ENCODE results near the gene GID4.
A peak's percentile ranks its signal among the peaks of the same experiment; 100 is the strongest.

The GID4 gene

DNA sequence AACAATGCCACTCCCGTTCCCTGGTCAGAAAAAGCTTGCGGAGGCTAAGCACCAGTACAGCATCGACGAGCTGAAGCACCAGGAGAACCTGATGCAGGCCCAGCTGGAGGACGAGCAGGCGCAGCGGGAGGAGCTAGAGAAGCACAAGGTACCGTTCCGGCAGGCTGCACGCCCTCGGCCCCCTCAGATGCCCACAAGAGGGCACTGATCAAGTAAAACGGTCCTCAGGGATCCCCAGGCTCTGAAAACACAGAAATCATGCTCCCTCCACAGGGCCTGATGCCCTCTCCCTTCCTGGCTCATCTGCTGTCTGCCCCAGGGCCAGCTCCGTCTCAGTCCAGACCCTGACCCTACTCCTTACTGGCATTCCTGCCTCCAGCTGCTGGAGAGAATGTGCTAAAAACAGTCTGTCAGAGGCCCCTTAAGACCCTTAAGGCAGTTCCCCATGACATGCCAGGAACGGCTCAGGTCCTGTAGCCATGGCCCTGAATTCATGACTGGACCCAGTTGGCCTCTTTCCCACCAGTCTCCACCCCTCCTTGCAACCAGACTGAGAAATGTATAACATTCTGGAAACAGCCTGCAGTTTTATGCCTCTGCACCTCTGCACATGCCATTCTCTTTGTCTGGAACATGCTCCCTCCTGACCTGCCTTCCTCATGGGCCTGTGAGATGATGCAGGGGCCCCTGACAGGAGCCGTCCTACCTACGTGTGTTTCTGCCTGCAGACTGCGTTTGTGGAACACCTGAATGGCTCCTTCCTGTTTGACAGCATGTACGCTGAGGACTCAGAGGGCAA is 44.7 kb upstream of the GID4 start:
- TF ChIP-seq POLR2AphosphoS5 (IDR thresholded peaks at IDR 0.05; ENCODE audit: low read depth, low read length) (no peak), FOXP2 (optimal IDR thresholded peaks at IDR 0.05; ENCODE audit: borderline replicate concordance, extremely low read depth, extremely low read length, insufficient read depth) (no peak), SIN3A (IDR thresholded peaks at IDR 0.05; ENCODE audit: borderline replicate concordance, insufficient read depth, low read length) (no peak), TAF1 (IDR thresholded peaks at IDR 0.05; ENCODE audit: borderline replicate concordance, insufficient read depth, low read length) (no peak)
- TF ChIP-seq, protein P1, sequence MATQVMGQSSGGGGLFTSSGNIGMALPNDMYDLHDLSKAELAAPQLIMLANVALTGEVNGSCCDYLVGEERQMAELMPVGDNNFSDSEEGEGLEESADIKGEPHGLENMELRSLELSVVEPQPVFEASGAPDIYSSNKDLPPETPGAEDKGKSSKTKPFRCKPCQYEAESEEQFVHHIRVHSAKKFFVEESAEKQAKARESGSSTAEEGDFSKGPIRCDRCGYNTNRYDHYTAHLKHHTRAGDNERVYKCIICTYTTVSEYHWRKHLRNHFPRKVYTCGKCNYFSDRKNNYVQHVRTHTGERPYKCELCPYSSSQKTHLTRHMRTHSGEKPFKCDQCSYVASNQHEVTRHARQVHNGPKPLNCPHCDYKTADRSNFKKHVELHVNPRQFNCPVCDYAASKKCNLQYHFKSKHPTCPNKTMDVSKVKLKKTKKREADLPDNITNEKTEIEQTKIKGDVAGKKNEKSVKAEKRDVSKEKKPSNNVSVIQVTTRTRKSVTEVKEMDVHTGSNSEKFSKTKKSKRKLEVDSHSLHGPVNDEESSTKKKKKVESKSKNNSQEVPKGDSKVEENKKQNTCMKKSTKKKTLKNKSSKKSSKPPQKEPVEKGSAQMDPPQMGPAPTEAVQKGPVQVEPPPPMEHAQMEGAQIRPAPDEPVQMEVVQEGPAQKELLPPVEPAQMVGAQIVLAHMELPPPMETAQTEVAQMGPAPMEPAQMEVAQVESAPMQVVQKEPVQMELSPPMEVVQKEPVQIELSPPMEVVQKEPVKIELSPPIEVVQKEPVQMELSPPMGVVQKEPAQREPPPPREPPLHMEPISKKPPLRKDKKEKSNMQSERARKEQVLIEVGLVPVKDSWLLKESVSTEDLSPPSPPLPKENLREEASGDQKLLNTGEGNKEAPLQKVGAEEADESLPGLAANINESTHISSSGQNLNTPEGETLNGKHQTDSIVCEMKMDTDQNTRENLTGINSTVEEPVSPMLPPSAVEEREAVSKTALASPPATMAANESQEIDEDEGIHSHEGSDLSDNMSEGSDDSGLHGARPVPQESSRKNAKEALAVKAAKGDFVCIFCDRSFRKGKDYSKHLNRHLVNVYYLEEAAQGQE (IDR thresholded peaks at IDR 0.05; ENCODE audit: insufficient read depth in 1 of 2, low read depth in 2 of 2, low read length in 2 of 2) = no peak

DNA sequence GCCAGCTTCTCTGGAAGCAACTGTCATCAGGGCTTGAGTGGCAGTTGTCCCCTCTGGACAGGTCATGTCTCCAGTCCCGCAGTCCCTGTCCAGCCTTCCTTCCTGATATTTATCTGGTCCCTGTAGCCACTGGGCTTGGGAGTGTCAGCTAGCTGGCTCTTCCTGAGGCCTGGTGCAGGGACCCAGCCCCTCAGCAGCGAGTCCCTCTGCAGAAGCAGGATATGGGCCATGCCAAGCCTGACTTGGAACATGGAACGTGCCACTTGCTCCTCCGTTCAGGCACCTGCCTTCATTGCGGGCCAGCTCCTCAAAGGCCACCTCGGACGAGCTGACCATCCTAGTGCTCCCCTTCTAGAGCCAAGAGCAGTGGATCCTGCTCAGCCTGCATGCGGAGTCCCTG is 40.3 kb upstream of the GID4 start:
- TF ChIP-seq FOXP2 (optimal IDR thresholded peaks at IDR 0.05; ENCODE audit: borderline replicate concordance, extremely low read depth, extremely low read length, insufficient read depth) (no peak), TAF1 (IDR thresholded peaks at IDR 0.05; ENCODE audit: borderline replicate concordance, insufficient read depth, low read length) (no peak)
- TF ChIP-seq, protein P1 (IDR thresholded peaks at IDR 0.05; ENCODE audit: insufficient read depth in 1 of 2, low read depth in 2 of 2, low read length in 2 of 2) = 0 out of 4 replicates have a peak, but pooled peaks of 1 of the 2 experiments have one; percentile 61

DNA sequence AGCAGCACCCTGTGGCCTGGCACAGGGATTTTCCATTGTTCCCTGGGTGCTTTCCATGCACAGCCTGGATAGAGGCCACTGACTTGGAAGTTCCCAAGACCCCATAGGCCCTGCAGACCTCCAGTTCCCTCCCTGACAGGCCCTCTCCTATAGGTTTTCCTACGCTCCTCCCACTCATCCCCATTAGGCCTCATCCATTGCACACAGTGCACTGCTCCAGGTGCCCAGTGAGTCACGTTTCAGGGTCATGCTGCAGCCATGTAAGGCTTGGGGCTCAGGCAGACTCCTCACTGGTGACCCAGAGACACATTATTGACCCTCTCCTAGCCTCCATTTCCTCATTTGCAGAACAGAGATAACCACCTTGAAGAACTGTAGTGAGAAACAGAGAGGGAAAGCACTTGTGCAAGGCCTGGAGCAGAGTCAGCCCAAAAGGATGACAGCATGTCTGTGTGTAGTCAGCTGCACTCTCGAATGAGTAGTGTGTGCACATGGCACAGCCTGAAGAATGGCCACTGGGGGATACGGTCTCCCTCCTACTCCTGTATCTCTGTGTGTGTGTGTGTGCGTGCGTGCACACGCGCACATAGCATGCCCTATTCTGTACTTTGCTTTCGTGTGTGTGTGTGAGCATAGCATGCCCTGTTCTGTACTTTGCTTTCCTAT is 39.7 kb upstream of the GID4 start:
- TF ChIP-seq FOXP2 (optimal IDR thresholded peaks at IDR 0.05; ENCODE audit: borderline replicate concordance, extremely low read depth, extremely low read length, insufficient read depth) = no peak
- TF ChIP-seq, protein P1 (IDR thresholded peaks at IDR 0.05; ENCODE audit: insufficient read depth in 1 of 2, low read depth in 2 of 2, low read length in 2 of 2) = no peak
- TF ChIP-seq SIN3A (IDR thresholded peaks at IDR 0.05; ENCODE audit: borderline replicate concordance, insufficient read depth, low read length) = no peak
- no peak for TF ChIP-seq TAF1 (IDR thresholded peaks at IDR 0.05; ENCODE audit: borderline replicate concordance, insufficient read depth, low read length)
- TF ChIP-seq POLR2AphosphoS5 (IDR thresholded peaks at IDR 0.05; ENCODE audit: low read depth, low read length) = no peak

DNA sequence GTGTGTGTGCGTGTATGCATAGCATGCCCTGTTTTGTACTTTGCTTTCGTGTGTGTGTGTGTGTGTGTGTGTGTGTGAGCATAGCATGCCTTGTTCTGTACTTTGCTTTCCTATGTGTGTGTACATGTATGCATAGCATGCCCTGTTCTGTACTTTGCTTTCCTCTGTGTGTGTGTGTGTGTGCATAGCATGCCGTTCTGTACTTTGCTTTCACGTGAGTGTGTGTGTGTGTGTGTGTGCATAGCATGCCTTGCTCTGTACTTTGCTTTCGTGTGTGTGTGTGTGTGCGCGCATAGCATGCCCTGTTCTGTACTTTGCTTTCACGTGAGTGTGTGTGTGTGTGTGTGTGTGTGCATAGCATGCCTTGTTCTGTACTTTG is 39.2 kb upstream of the GID4 start:
- TF ChIP-seq SIN3A (IDR thresholded peaks at IDR 0.05; ENCODE audit: borderline replicate concordance, insufficient read depth, low read length) = no peak
- TF ChIP-seq, protein P1 (IDR thresholded peaks at IDR 0.05; ENCODE audit: insufficient read depth in 1 of 2, low read depth in 2 of 2, low read length in 2 of 2) = no peak
- no peak for TF ChIP-seq FOXP2 (optimal IDR thresholded peaks at IDR 0.05; ENCODE audit: borderline replicate concordance, extremely low read depth, extremely low read length, insufficient read depth)
- no peak for TF ChIP-seq TAF1 (IDR thresholded peaks at IDR 0.05; ENCODE audit: borderline replicate concordance, insufficient read depth, low read length)
- no peak for TF ChIP-seq POLR2AphosphoS5 (IDR thresholded peaks at IDR 0.05; ENCODE audit: low read depth, low read length)
